Small intestine (tissue), 7 donors: ENCODE results near the gene RAD51B. TPM values are rescaled to one million over a fixed set of nuclear protein-coding genes. Genes with fewer than 3 reads are reported as not detected.
A peak's percentile ranks its signal among the peaks of the same experiment; 100 is the strongest.

Source experiments
- DNase-seq, 2 donors: peaks; one replicate each; pipeline versions ENCODE4 v3.0.0 to v3.0.0-alpha.2; 2013
- FAIRE-seq: peaks from 2 replicates; lab custom pipeline; 2012; peaks lifted over from hg19 to GRCh38; lab: Jason Lieb, UNC
- H3K27ac ChIP-seq, 3 donors: one replicate each; pipeline ENCODE4 v1.5.1; 2013; ENCODE audit warnings: low read length in 2 of 3, mild to moderate bottlenecking in 2 of 3, control low read depth in 1 of 3, inconsistent platforms in 1 of 3, low read depth in 1 of 3, moderate library complexity in 1 of 3
- H3K27me3 ChIP-seq, 3 donors: one replicate each; pipeline ENCODE4 v1.6.1; 2013; ENCODE audit warnings: low read length in 3 of 3, inconsistent platforms in 1 of 3; ENCODE audit not compliant: control insufficient read depth in 3 of 3, insufficient read depth in 3 of 3
- H3K36me3 ChIP-seq, 3 donors: one replicate each; pipeline ENCODE4 v1.6.1; 2013; ENCODE audit warnings: low read length in 3 of 3, inconsistent platforms in 1 of 3, low read depth in 1 of 3, mild to moderate bottlenecking in 1 of 3, moderate library complexity in 1 of 3; ENCODE audit not compliant: control insufficient read depth in 3 of 3, insufficient read depth in 2 of 3
- H3K4me1 ChIP-seq, 3 donors: one replicate each; pipeline ENCODE4 v1.6.1; 2013; ENCODE audit warnings: low read length in 2 of 3, inconsistent platforms in 1 of 3, low read depth in 1 of 3, mild to moderate bottlenecking in 1 of 3, moderate library complexity in 1 of 3; ENCODE audit not compliant: control insufficient read depth in 3 of 3, insufficient read depth in 2 of 3
- H3K4me3 ChIP-seq, 3 donors: one replicate each; pipeline ENCODE4 v1.5.1; 2013; ENCODE audit warnings: low read length in 3 of 3, control low read depth in 1 of 3, inconsistent platforms in 1 of 3, low read depth in 1 of 3, mild to moderate bottlenecking in 1 of 3, moderate library complexity in 1 of 3
- H3K9me3 ChIP-seq, 2 donors: one replicate each; pipeline ENCODE4 v1.6.1; 2013; ENCODE audit warnings: low read depth in 1 of 2, low read length in 1 of 2; ENCODE audit not compliant: control insufficient read depth in 2 of 2, insufficient read depth in 1 of 2
- WGBS, 3 donors: extraction: QIAGEN DNeasy Blood & Tissue Kit; methylation state at CpG; one replicate each; pipeline ENCODE4 v1.1.7; 2013; 5-methylcytosine and 5-hydroxymethylcytosine counted together
- polyA plus RNA-seq, 4 donors: library from polyadenylated mRNA; stranded (reverse) in 3 of 4; unstranded in 1 of 4; fragments of 200-250 nt in 3 of 4; fragments of 120-200 nt in 1 of 4; gene quantifications; one replicate each; pipeline versions ENCODE4 v1.2.1 to v1.2.3, GENCODE V29; 2013
- donor health status: healthy with polysubstance abuse.
- donor health status: control.
- donor health status: control.
- donor health status: Bipolar disorder and iron deficiency.
- donor health status: healthy.

Gene RAD51B
- polyA plus RNA-seq, 4 donors = 1.1 to 9.0 (median 4.1) TPM

- Histone ChIP-seq H3K4me3 (no peak overlapping the region), H3K4me1 (peaks cover 0 to 19% (median 11%) of the 10 kb centered on the region in 3 donors), H3K9me3 (no peaks in the 10 kb centered on the region), H3K27ac (peak overlapping the region; percentile 52 to 87 (median 57)), H3K27me3 (no peaks in the 10 kb centered on the region), H3K36me3 (no peaks in the 10 kb centered on the region)
- 10 to 17% (median 16%) methylated on average over 5 of the region's 5 CpGs for WGBS, 3 donors
- no peak for FAIRE-seq
- peak; percentile 74 to 80 for DNase-seq
Observed at GRCh38 chr14:68210729-68211299, 391.2 kb downstream of the RAD51B start.

GRCh38 chr14:68211421-68211820 lies 391.8 kb downstream of the RAD51B start:
- H3K4me1 ChIP-seq = peaks cover 0 to 23% (median 11%) of the 10 kb centered on the region in 3 donors
- no peak overlapping the region for H3K4me3 ChIP-seq
- no peak for FAIRE-seq

GRCh38 chr14:68211886-68212285 lies 392.3 kb downstream of the RAD51B start:
- no peak for DNase-seq
- Histone ChIP-seq H3K4me3 (no peak overlapping the region), H3K27ac (no peak overlapping the region), H3K4me1 (peaks cover 0 to 26% (median 14%) of the 10 kb centered on the region in 3 donors), H3K27me3 (no peaks in the 10 kb centered on the region), H3K9me3 (no peaks in the 10 kb centered on the region), H3K36me3 (no peaks in the 10 kb centered on the region)
- no peak for FAIRE-seq
- WGBS, 3 donors = 81 to 84% (median 83%) methylated on average over 2 of the region's 2 CpGs

More at GRCh38 chr14:68211421-68211820, 391.8 kb downstream of the RAD51B start:
- H3K36me3 ChIP-seq = no peaks in the 10 kb centered on the region
- 93 to 98% (median 93%) methylated on average over 2 of the region's 2 CpGs for WGBS, 3 donors
- no peaks in the 10 kb centered on the region for H3K27me3 ChIP-seq
- DNase-seq = no peak
- H3K9me3 ChIP-seq = no peaks in the 10 kb centered on the region
- H3K27ac ChIP-seq = peak overlapping the region in 2 of 3 donors; percentile 52 to 87

- Histone ChIP-seq H3K27me3 (no peaks in the 10 kb centered on the region), H3K4me1 (peaks cover 0 to 29% (median 14%) of the 10 kb centered on the region in 3 donors), H3K4me3 (no peak overlapping the region), H3K27ac (no peak overlapping the region), H3K9me3 (no peaks in the 10 kb centered on the region), H3K36me3 (no peaks in the 10 kb centered on the region)
- FAIRE-seq = no peak
- DNase-seq = no peak
Observed at GRCh38 chr14:68212361-68212760, 392.8 kb downstream of the RAD51B start.

GRCh38 chr14:68214431-68214830 lies 394.9 kb downstream of the RAD51B start:
- WGBS, 3 donors = 72 to 81% (median 79%) methylated on average over 4 of the region's 4 CpGs
- no peaks in the 10 kb centered on the region for H3K36me3 ChIP-seq

GRCh38 chr14:68215629-68216028 lies 396.1 kb downstream of the RAD51B start:
- Histone ChIP-seq H3K9me3 (no peaks in the 10 kb centered on the region), H3K27me3 (no peaks in the 10 kb centered on the region), H3K27ac (no peak overlapping the region), H3K36me3 (no peaks in the 10 kb centered on the region), H3K4me1 (peaks cover 0 to 24% (median 5%) of the 10 kb centered on the region in 3 donors), H3K4me3 (no peak overlapping the region)
- WGBS, 3 donors = 79 to 90% (median 88%) methylated on average over 2 of the region's 2 CpGs
- FAIRE-seq (no peak), DNase-seq (no peak)

More at GRCh38 chr14:68214431-68214830, 394.9 kb downstream of the RAD51B start:
- Histone ChIP-seq H3K9me3 (no peaks in the 10 kb centered on the region), H3K4me3 (no peak overlapping the region), H3K4me1 (peaks cover 0 to 29% (median 11%) of the 10 kb centered on the region in 3 donors), H3K27me3 (no peaks in the 10 kb centered on the region), H3K27ac (no peak overlapping the region)
- no peak for DNase-seq
- FAIRE-seq = no peak

- no peak overlapping the region for H3K4me3 ChIP-seq
- no peak overlapping the region for H3K27ac ChIP-seq
- H3K4me1 ChIP-seq = peaks cover 0 to 20% (median 5%) of the 10 kb centered on the region in 3 donors
- FAIRE-seq (no peak), DNase-seq (peak in 1 of 2 donors; percentile 53)
- no peaks in the 10 kb centered on the region for H3K27me3 ChIP-seq
- H3K9me3 ChIP-seq = no peaks in the 10 kb centered on the region
- WGBS, 3 donors = 24 to 53% (median 42%) methylated on average over 3 of the region's 3 CpGs
- no peaks in the 10 kb centered on the region for H3K36me3 ChIP-seq
Observed at GRCh38 chr14:68216079-68216478, 396.5 kb downstream of the RAD51B start.

- peak overlapping the region in 1 of 3 donors; percentile 19 for H3K27ac ChIP-seq
- no peaks in the 10 kb centered on the region for H3K9me3 ChIP-seq
- no peak for FAIRE-seq
- H3K4me1 ChIP-seq = peaks cover 0 to 14% (median 5%) of the 10 kb centered on the region in 3 donors
- H3K27me3 ChIP-seq = no peaks in the 10 kb centered on the region
- 95% methylated on average over 3 of the region's 3 CpGs for WGBS, 3 donors
- no peaks in the 10 kb centered on the region for H3K36me3 ChIP-seq
- DNase-seq = no peak
- no peak overlapping the region for H3K4me3 ChIP-seq
Observed at GRCh38 chr14:68216957-68217356, 397.4 kb downstream of the RAD51B start.
